WTC11 (cell line): Measurements from ENCODE around the gene ADAT1. TPM values are rescaled to one million over a fixed set of nuclear protein-coding genes. Genes with fewer than 3 reads are reported as not detected.

Experiments
- ATAC-seq: fragments of 200-7000 bp; cut with Tn5 transposase; 2 replicates; pipeline ENCODE4 v1.10.0; 2021; ENCODE audit warnings: mild to moderate bottlenecking, moderate library complexity
- CTCF ChIA-PET: fragments of 300-600 bp; sonication (Branson Sonifier 250); formaldehyde crosslinking; loops from one replicate; lab custom pipeline; 2021; ENCODE audit warnings: antibody characterized with exemption; lab: Charles Lee
- POLR2A ChIA-PET: fragments of 350-600 bp; sonication (Branson Sonifier 250); formaldehyde crosslinking; loops from one replicate; lab custom pipeline; 2021; ENCODE audit warnings: antibody characterized with exemption; lab: Charles Lee
- DNase-seq: peaks from one replicate; pipeline ENCODE4 v3.0.0; 2021; ENCODE audit warnings: low spot score
- H3K27ac Mint-ChIP-seq: 2 replicates; pipeline ENCODE4 v1.8.0; 2021; ENCODE audit warnings: mixed read lengths
- H3K27me3 Mint-ChIP-seq: 2 replicates; pipeline ENCODE4 v1.8.0; 2021; ENCODE audit warnings: low read depth, mild to moderate bottlenecking, moderate library complexity, mixed read lengths
- H3K36me3 Mint-ChIP-seq: 2 replicates; pipeline ENCODE4 v1.8.0; 2021; ENCODE audit warnings: mixed read lengths
- H3K4me1 Mint-ChIP-seq: 2 replicates; pipeline ENCODE4 v1.8.0; 2022; ENCODE audit warnings: mixed read lengths
- H3K4me3 Mint-ChIP-seq: 2 replicates; pipeline ENCODE4 v1.8.0; 2021; ENCODE audit warnings: mild to moderate bottlenecking, moderate library complexity, mixed read lengths
- H3K9me3 Mint-ChIP-seq: 2 replicates; pipeline ENCODE4 v1.8.0; 2021; ENCODE audit warnings: mixed read lengths
- ATF1 ChIP-seq: sonication (generic); formaldehyde crosslinking; IDR thresholded peaks from 2 replicates; pipeline ENCODE4 v1.8.1; 2023; ENCODE audit warnings: mild to moderate bottlenecking, moderate library complexity, missing genetic modification reagents
- CBFB ChIP-seq: sonication (generic); formaldehyde crosslinking; IDR thresholded peaks from 2 replicates; pipeline ENCODE4 v1.8.1; 2022; ENCODE audit warnings: mild to moderate bottlenecking, low read depth, missing genetic modification reagents
- ELF4 ChIP-seq: sonication (generic); formaldehyde crosslinking; IDR thresholded peaks from 2 replicates; pipeline ENCODE4 v1.8.1; 2022; ENCODE audit warnings: low read depth, mild to moderate bottlenecking, moderate library complexity, missing genetic modification reagents
- ESRRA ChIP-seq: sonication (generic); formaldehyde crosslinking; IDR thresholded peaks from 2 replicates; pipeline ENCODE4 v1.8.1; 2022; ENCODE audit warnings: mild to moderate bottlenecking, missing genetic modification reagents, borderline replicate concordance
- GTF2I ChIP-seq: fragments of 250-450 bp; sonication (Bioruptor Pico); conservative IDR thresholded peaks from 2 replicates; pipeline ENCODE4 v1.4.0; 2021; ENCODE audit warnings: mild to moderate bottlenecking
- IRF1 ChIP-seq: sonication (generic); formaldehyde crosslinking; IDR thresholded peaks from 2 replicates; pipeline ENCODE4 v1.8.0; 2023; ENCODE audit warnings: missing genetic modification reagents
- IRF2 ChIP-seq: sonication (generic); formaldehyde crosslinking; IDR thresholded peaks from 2 replicates; pipeline ENCODE4 v1.8.0; 2022; ENCODE audit warnings: low read depth, missing genetic modification reagents, borderline replicate concordance
- JUN ChIP-seq: sonication (generic); formaldehyde crosslinking; IDR thresholded peaks from 2 replicates; pipeline ENCODE4 v1.8.0; 2023; ENCODE audit warnings: mild to moderate bottlenecking, missing genetic modification reagents
- MXD4 ChIP-seq: fragments of 250-450 bp; sonication (Bioruptor Pico); IDR thresholded peaks from 2 replicates; pipeline ENCODE4 v1.8.0; 2021; ENCODE audit warnings: mild to moderate bottlenecking, moderate library complexity, borderline replicate concordance
- NFATC4 ChIP-seq: fragments of 250-450 bp; sonication (Bioruptor Pico); IDR thresholded peaks from 2 replicates; pipeline ENCODE4 v1.9.0; 2021; ENCODE audit warnings: mild to moderate bottlenecking
- NR3C1 ChIP-seq: sonication (generic); formaldehyde crosslinking; conservative IDR thresholded peaks from 2 replicates; pipeline ENCODE4 v1.8.1; 2023; ENCODE audit warnings: low read depth, mild to moderate bottlenecking, missing genetic modification reagents
- PREB ChIP-seq: sonication (generic); formaldehyde crosslinking; IDR thresholded peaks from 2 replicates; pipeline ENCODE4 v1.8.1; 2022; ENCODE audit warnings: mild to moderate bottlenecking, missing genetic modification reagents, moderate library complexity, borderline replicate concordance
- PRRX2 ChIP-seq: fragments of 250-450 bp; sonication (Bioruptor Pico); IDR thresholded peaks from 2 replicates; pipeline ENCODE4 v1.8.0; 2021; ENCODE audit warnings: mild to moderate bottlenecking
- RELA ChIP-seq: sonication (generic); formaldehyde crosslinking; IDR thresholded peaks from 2 replicates; pipeline ENCODE4 v1.8.1; 2022; ENCODE audit warnings: missing genetic modification reagents, mild to moderate bottlenecking, borderline replicate concordance
- SMAD3 ChIP-seq: sonication (generic); formaldehyde crosslinking; IDR thresholded peaks from 2 replicates; pipeline ENCODE4 v1.8.0; 2022; ENCODE audit warnings: missing genetic modification reagents, mild to moderate bottlenecking, borderline replicate concordance
- SMAD4 ChIP-seq: sonication (generic); formaldehyde crosslinking; IDR thresholded peaks from 2 replicates; pipeline ENCODE4 v1.8.0; 2022; ENCODE audit warnings: mild to moderate bottlenecking, missing genetic modification reagents
- SOX15 ChIP-seq: fragments of 250-450 bp; sonication (Bioruptor Pico); IDR thresholded peaks from 2 replicates; pipeline ENCODE4 v1.9.0; 2021; ENCODE audit warnings: mild to moderate bottlenecking
- TEAD1 ChIP-seq: sonication (generic); formaldehyde crosslinking; IDR thresholded peaks from 2 replicates; pipeline ENCODE4 v1.8.0; 2022; ENCODE audit warnings: mild to moderate bottlenecking, missing genetic modification reagents
- TEAD4 ChIP-seq: sonication (generic); formaldehyde crosslinking; IDR thresholded peaks from 2 replicates; pipeline ENCODE4 v1.8.0; 2022; ENCODE audit warnings: mild to moderate bottlenecking, missing genetic modification reagents
- USF2 ChIP-seq: sonication (generic); formaldehyde crosslinking; IDR thresholded peaks from 2 replicates; pipeline ENCODE4 v1.8.1; 2023; ENCODE audit warnings: mild to moderate bottlenecking, missing genetic modification reagents, moderate library complexity
- ZNF138 ChIP-seq: sonication (generic); formaldehyde crosslinking; conservative IDR thresholded peaks from 2 replicates; pipeline ENCODE4 v1.8.1; 2022; ENCODE audit warnings: mild to moderate bottlenecking, moderate library complexity, missing genetic modification reagents
- ZNF232 ChIP-seq: sonication (generic); formaldehyde crosslinking; IDR thresholded peaks from 2 replicates; pipeline ENCODE4 v1.8.0; 2022; ENCODE audit warnings: mild to moderate bottlenecking, missing genetic modification reagents
- ZNF317 ChIP-seq: sonication (generic); formaldehyde crosslinking; IDR thresholded peaks from 2 replicates; pipeline ENCODE4 v1.8.1; 2023; ENCODE audit warnings: low read depth, mild to moderate bottlenecking, moderate library complexity, missing genetic modification reagents, borderline replicate concordance
- total RNA-seq: library from RNA; stranded (reverse); gene quantifications from 3 replicates; pipeline ENCODE4 v1.2.3, GENCODE V29; 2021
- TF ChIP-seq, protein P1 (sequence below): fragments of 250-450 bp; sonication (Bioruptor Pico); IDR thresholded peaks from 2 replicates; pipeline ENCODE4 v1.9.0; 2021; ENCODE audit warnings: moderate library complexity, mild to moderate bottlenecking, inconsistent platforms, borderline replicate concordance
- TF ChIP-seq, protein P2 (sequence below): sonication (generic); formaldehyde crosslinking; IDR thresholded peaks from 2 replicates; pipeline ENCODE4 v1.8.1; 2023; ENCODE audit warnings: mild to moderate bottlenecking, missing genetic modification reagents
- TF ChIP-seq, protein P3 (sequence below): sonication (generic); formaldehyde crosslinking; IDR thresholded peaks from 2 replicates; pipeline ENCODE4 v1.8.1; 2023; ENCODE audit warnings: mild to moderate bottlenecking, moderate library complexity, missing genetic modification reagents

ADAT1 gene
- total RNA-seq, 1 experiment from 2014 or later: 46.0 TPM

DNA sequence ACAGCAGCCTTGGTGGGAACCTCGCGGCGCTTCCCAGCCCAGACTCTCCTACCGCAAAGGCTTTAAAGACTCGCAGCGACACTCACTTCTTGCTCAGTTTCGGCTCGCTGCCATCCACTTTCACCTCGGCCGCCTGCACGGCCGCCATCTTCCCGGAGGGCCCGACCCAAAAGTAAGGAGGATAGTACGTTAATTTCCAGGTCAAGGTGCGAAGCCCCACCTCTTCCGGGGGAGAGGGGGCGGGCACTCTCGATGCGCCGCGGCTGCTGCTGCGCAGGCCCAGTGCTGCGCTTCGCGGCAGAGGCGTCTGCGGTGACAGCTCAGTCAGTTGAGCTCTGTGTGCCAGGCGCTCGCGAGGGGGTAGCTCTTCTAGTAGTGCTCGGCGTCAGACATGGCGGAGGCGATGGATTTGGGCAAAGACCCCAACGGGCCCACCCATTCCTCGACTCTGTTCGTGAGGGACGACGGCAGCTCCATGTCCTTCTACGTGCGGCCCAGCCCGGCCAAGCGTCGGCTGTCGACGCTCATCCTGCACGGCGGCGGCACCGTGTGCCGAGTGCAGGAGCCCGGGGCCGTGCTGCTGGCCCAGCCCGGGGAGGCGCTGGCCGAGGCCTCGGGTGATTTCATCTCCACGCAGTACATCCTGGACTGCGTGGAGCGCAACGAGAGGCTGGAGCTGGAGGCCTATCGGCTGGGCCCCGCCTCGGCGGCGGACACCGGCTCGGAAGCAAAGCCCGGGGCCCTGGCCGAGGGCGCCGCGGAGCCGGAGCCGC lies 24.6 kb upstream of the ADAT1 start, which contains the start of the genes KARS1 and TERF2IP (continued):
- peak; percentile 37; the same call in 1 of the 2 replicates for TF ChIP-seq ZNF317 (CRISPR knock-in tag)
- no peak for TF ChIP-seq CBFB (CRISPR knock-in tag)
- TF ChIP-seq ZNF232 (CRISPR knock-in tag): 0 out of 2 replicates have a peak, but pooled peaks have one; percentile 35

GRCh38 chr16:75647112-75647491 lies 24.0 kb upstream of the ADAT1 start:
- no peaks in the 10 kb centered on the region for H3K27me3 Mint-ChIP-seq
- ChIA-PET POLR2A (interaction anchor here (0.5 to 2.3 kb wide), 7 partner anchors 16 to 1949 kb away, joined by 3 to 11 read pairs (median 4); partner anchors contain the start of genes ADAT1 and CHST6), CTCF (interaction anchor here (0.7 to 2.3 kb wide), 6 partner anchors 24 to 130 kb away, joined by 3 to 9 read pairs (median 4); partner anchors contain the start of gene ADAT1)
- peak overlapping the region; percentile 99 for H3K27ac Mint-ChIP-seq
- peaks cover 31% of the 10 kb centered on the region for H3K4me1 Mint-ChIP-seq
- H3K36me3 Mint-ChIP-seq: peaks cover 31% of the 10 kb centered on the region
- DNase-seq: no peak
- H3K4me3 Mint-ChIP-seq: peak overlapping the region; percentile 99
- no peaks in the 10 kb centered on the region for H3K9me3 Mint-ChIP-seq
- no peak for TF ChIP-seq SMAD4 (CRISPR knock-in tag)
- TF ChIP-seq NFATC4 (CRISPR knock-in tag): no peak
- TF ChIP-seq SOX15: no peak
- TF ChIP-seq USF2 (CRISPR knock-in tag): no peak
- no peak for TF ChIP-seq JUN
- no peak; the same call in 1 of the 2 replicates for TF ChIP-seq IRF2
- TF ChIP-seq GTF2I (CRISPR knock-in tag): 0 out of 2 replicates have a peak, but pooled peaks have one; percentile 5
- ATAC-seq: peak; percentile 18

DNA sequence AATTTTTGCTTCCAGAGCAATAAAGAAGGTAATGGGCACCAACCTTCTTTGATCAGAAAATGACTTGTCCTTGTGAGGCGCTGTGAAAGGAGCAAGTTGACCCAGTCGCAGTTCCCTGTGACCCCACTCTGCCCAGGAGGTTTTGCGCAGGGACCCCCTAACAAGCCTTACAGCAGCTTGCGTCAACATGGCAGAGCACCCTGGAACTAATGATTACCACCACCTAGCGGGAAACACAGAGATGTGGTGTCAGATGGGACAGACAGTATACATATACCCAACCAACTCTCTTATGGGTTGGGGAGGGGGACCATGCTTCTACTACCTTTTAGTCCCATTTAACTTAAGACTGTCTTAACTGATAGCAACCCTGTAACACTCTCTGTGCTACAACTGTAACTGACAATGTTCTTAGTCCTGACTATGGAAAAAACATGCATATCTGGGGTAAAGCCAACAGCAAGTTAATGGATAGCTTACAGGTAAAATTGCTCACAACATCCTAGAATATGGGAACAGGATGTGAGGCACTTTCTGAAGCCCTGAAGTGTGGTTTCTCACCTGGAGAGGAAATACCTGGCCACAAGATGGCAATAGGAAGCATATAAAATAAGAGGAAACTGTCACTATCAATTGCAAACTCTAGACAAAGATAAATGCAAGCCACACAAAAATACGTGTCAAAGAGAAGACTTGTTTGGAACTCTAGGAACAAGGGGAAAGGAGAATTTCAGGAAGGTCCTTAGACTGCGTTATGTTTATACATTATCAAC lies 21.3 kb upstream of the ADAT1 start:
- Mint-ChIP-seq H3K27ac (peak overlapping the region; percentile 46), H3K27me3 (no peaks in the 10 kb centered on the region), H3K36me3 (peaks cover 55% of the 10 kb centered on the region), H3K4me1 (peaks cover 15% of the 10 kb centered on the region), H3K9me3 (no peaks in the 10 kb centered on the region), H3K4me3 (peak overlapping the region; percentile 99)
- CTCF ChIA-PET: no interaction called here
- POLR2A ChIA-PET: no interaction called here
- ATAC-seq: no peak
- no peak for DNase-seq
- no peak for TF ChIP-seq PREB (CRISPR knock-in tag)
- no peak for TF ChIP-seq ATF1
- TF ChIP-seq NR3C1 (CRISPR knock-in tag): no peak
- TF ChIP-seq, protein P1, sequence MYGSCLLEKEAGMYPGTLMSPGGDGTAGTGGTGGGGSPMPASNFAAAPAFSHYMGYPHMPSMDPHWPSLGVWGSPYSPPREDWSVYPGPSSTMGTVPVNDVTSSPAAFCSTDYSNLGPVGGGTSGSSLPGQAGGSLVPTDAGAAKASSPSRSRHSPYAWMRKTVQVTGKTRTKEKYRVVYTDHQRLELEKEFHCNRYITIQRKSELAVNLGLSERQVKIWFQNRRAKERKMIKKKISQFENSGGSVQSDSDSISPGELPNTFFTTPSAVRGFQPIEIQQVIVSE (CRISPR knock-in tag): no peak
- TF ChIP-seq RELA (CRISPR knock-in tag): no peak
- TF ChIP-seq, protein P2, sequence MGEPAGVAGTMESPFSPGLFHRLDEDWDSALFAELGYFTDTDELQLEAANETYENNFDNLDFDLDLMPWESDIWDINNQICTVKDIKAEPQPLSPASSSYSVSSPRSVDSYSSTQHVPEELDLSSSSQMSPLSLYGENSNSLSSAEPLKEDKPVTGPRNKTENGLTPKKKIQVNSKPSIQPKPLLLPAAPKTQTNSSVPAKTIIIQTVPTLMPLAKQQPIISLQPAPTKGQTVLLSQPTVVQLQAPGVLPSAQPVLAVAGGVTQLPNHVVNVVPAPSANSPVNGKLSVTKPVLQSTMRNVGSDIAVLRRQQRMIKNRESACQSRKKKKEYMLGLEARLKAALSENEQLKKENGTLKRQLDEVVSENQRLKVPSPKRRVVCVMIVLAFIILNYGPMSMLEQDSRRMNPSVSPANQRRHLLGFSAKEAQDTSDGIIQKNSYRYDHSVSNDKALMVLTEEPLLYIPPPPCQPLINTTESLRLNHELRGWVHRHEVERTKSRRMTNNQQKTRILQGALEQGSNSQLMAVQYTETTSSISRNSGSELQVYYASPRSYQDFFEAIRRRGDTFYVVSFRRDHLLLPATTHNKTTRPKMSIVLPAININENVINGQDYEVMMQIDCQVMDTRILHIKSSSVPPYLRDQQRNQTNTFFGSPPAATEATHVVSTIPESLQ (CRISPR knock-in tag): no peak
- TF ChIP-seq, protein P3, sequence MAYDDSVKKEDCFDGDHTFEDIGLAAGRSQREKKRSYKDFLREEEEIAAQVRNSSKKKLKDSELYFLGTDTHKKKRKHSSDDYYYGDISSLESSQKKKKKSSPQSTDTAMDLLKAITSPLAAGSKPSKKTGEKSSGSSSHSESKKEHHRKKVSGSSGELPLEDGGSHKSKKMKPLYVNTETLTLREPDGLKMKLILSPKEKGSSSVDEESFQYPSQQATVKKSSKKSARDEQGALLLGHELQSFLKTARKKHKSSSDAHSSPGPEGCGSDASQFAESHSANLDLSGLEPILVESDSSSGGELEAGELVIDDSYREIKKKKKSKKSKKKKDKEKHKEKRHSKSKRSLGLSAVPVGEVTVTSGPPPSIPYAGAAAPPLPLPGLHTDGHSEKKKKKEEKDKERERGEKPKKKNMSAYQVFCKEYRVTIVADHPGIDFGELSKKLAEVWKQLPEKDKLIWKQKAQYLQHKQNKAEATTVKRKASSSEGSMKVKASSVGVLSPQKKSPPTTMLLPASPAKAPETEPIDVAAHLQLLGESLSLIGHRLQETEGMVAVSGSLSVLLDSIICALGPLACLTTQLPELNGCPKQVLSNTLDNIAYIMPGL (CRISPR knock-in tag): no peak
- no peak for TF ChIP-seq TEAD1 (CRISPR knock-in tag)
- no peak for TF ChIP-seq ESRRA (CRISPR knock-in tag)
- no peak for TF ChIP-seq ELF4
- no peak for TF ChIP-seq IRF1 (CRISPR knock-in tag)
- TF ChIP-seq MXD4 (CRISPR knock-in tag): no peak
- TF ChIP-seq PRRX2 (CRISPR knock-in tag): no peak
- TF ChIP-seq ZNF138: no peak
- no peak for TF ChIP-seq TEAD4 (CRISPR knock-in tag)
- no peak for TF ChIP-seq SMAD3 (CRISPR knock-in tag)
